OCI-LY7 (cell line): ENCODE measurements around the gene NRP1. TPM values are rescaled to one million over a fixed set of nuclear protein-coding genes. Genes with fewer than 3 reads are reported as not detected.
A peak's percentile ranks its signal among the peaks of the same experiment; 100 is the strongest.

ENCODE experiments used
- BruUV-seq: library from RNA; stranded (reverse); fragments of 400-500 nt; replicated peaks from 2 replicates; lab custom pipeline; 2021; lab: Mats Ljungman, UMichigan
- CTCF ChIA-PET: fragments of 300-600 bp; sonication (Branson Sonifier 250); formaldehyde crosslinking; loops from one replicate; lab custom pipeline; 2022; ENCODE audit warnings: antibody characterized with exemption; ENCODE audit not compliant: unreplicated experiment; lab: Charles Lee
- POLR2A ChIA-PET: fragments of 300-600 bp; sonication (Branson Sonifier 250); formaldehyde crosslinking; loops from one replicate; lab custom pipeline; 2022; ENCODE audit warnings: antibody characterized with exemption; lab: Charles Lee
- DNase-seq: peaks from one replicate; pipeline ENCODE4 v3.0.0-alpha.2; 2015; ENCODE audit warnings: low spot score
- H2AFZ ChIP-seq: fragments of 200-600 bp; sonication (generic), shearing (Covaris generic); 2 replicates; pipeline ENCODE4 v1.6.1; 2014; ENCODE audit warnings: mild to moderate bottlenecking, antibody characterized with exemption, low read length, moderate library complexity
- H3K27ac ChIP-seq: fragments of 200-600 bp; sonication (generic); 2 replicates; pipeline ENCODE4 v1.5.1; 2014; ENCODE audit warnings: mixed run types, low read depth, mild to moderate bottlenecking, moderate library complexity, low read length, inconsistent platforms; ENCODE audit not compliant: poor library complexity, severe bottlenecking
- H3K36me3 ChIP-seq: fragments of 200-600 bp; sonication (generic); 2 replicates; pipeline ENCODE4 v1.6.1; 2014; ENCODE audit warnings: mild to moderate bottlenecking, antibody characterized with exemption, low read length, moderate library complexity, mixed read lengths; ENCODE audit not compliant: insufficient read depth
- H3K4me1 ChIP-seq: fragments of 200-600 bp; sonication (generic); 2 replicates; pipeline ENCODE4 v1.5.1; 2014; ENCODE audit warnings: mild to moderate bottlenecking, low read length; ENCODE audit not compliant: insufficient read depth, poor library complexity, severe bottlenecking
- H3K4me2 ChIP-seq: fragments of 200-600 bp; sonication (generic); 2 replicates; pipeline ENCODE4 v1.6.1; 2014; ENCODE audit warnings: mild to moderate bottlenecking, low read length
- H3K4me3 ChIP-seq: fragments of 200-600 bp; sonication (generic); 2 replicates; pipeline ENCODE4 v1.5.1; 2014; ENCODE audit warnings: mild to moderate bottlenecking, low read depth, low read length; ENCODE audit not compliant: poor library complexity, severe bottlenecking
- H3K79me2 ChIP-seq: fragments of 200-600 bp; sonication (generic); 2 replicates; pipeline ENCODE4 v1.6.1; 2016; ENCODE audit warnings: low read depth, mild to moderate bottlenecking, low read length, moderate library complexity, mixed read lengths; ENCODE audit not compliant: insufficient read depth
- H3K9me2 ChIP-seq: fragments of 200-600 bp; sonication (generic); 2 replicates; pipeline ENCODE4 v1.6.1; 2016; ENCODE audit warnings: mild to moderate bottlenecking, low read length, mixed read lengths; ENCODE audit not compliant: insufficient read depth
- H3K9me3 ChIP-seq: fragments of 200-600 bp; sonication (generic); 2 replicates; pipeline ENCODE4 v1.6.1; 2014; ENCODE audit warnings: mild to moderate bottlenecking, mixed run types, low read length, mixed read lengths
- H4K20me1 ChIP-seq: fragments of 200-600 bp; sonication (generic); 2 replicates; pipeline ENCODE4 v1.6.1; 2014; ENCODE audit warnings: mild to moderate bottlenecking, antibody characterized with exemption, low read length, moderate library complexity, mixed read lengths; ENCODE audit not compliant: insufficient read depth
- EZH2phosphoT487 ChIP-seq: fragments of 200-600 bp; sonication (generic); IDR thresholded peaks from 2 replicates; pipeline ENCODE4 v1.6.1; 2018; ENCODE audit warnings: low read depth, borderline replicate concordance, mild to moderate bottlenecking, mixed run types, antibody characterized with exemption, low read length, moderate library complexity, mixed read lengths
- intact Hi-C: fragments of 100-400 bp; cut with micrococcal nuclease; formaldehyde crosslinking; loops from one replicate; pipeline ENCODE4 v1.10.0; 2022; ENCODE audit not compliant: unreplicated experiment
- total RNA-seq, 2 experiments: library from RNA; depleted of rRNA in 1 of 2; stranded (reverse); fragments of >200 nt in 1 of 2; shearing (Covaris generic) in 1 of 2; gene quantifications; 2 replicates each; pipeline ENCODE4 v1.2.3, GENCODE V29; 2014 to 2022
- TF ChIP-seq, protein P1 (sequence below): fragments of 200-600 bp; sonication (generic); conservative IDR thresholded peaks from 2 replicates; pipeline ENCODE4 v1.5.1; 2014; ENCODE audit warnings: mild to moderate bottlenecking, antibody characterized with exemption, low read length, moderate library complexity, mixed read lengths

NRP1 gene
- total RNA-seq, 2 experiments from 2014 or later, result not detected

DNA sequence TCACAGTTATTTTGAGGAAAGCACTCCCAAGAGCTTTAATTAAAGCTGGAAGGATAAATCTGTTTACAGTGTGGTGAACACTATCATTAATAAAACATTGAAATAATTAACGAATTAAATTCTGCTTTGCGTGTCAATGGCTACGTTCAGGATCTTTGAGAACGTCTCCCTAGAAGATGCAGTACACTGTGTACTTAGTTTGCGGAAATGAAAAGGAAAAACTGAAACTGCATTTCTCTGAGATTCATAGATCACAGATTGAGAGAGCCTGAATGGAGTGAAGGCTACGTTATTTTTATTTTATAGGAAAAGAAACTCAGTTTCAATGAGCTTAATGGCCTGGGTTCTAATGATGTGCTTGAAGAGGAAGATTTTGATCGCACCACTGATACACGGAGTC, 85.3 kb downstream of the NRP1 start:
- H3K79me2 ChIP-seq, result no peaks in the 10 kb centered on the region
- intact Hi-C loops, result no loop called here
- DNase-seq, result no peak
- H4K20me1 ChIP-seq, result no peaks in the 10 kb centered on the region
- no TSS peak for BruUV-seq
- H2AFZ ChIP-seq, result no peak overlapping the region
- H3K27ac ChIP-seq, result no peak overlapping the region
- CTCF ChIA-PET, result no interaction called here
- H3K9me2 ChIP-seq, result no peaks in the 10 kb centered on the region
- POLR2A ChIA-PET, result interaction anchor here (0.6 to 1.1 kb wide), 2 partner anchors 11 to 126 kb away, joined by 3 read pairs; no protein-coding TSS in a partner anchor
- H3K36me3 ChIP-seq, result no peaks in the 10 kb centered on the region
- H3K4me2 ChIP-seq, result no peak overlapping the region
- no peak for TF ChIP-seq EZH2phosphoT487
- TF ChIP-seq, protein P1, sequence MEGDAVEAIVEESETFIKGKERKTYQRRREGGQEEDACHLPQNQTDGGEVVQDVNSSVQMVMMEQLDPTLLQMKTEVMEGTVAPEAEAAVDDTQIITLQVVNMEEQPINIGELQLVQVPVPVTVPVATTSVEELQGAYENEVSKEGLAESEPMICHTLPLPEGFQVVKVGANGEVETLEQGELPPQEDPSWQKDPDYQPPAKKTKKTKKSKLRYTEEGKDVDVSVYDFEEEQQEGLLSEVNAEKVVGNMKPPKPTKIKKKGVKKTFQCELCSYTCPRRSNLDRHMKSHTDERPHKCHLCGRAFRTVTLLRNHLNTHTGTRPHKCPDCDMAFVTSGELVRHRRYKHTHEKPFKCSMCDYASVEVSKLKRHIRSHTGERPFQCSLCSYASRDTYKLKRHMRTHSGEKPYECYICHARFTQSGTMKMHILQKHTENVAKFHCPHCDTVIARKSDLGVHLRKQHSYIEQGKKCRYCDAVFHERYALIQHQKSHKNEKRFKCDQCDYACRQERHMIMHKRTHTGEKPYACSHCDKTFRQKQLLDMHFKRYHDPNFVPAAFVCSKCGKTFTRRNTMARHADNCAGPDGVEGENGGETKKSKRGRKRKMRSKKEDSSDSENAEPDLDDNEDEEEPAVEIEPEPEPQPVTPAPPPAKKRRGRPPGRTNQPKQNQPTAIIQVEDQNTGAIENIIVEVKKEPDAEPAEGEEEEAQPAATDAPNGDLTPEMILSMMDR, result no peak
- no peaks in the 10 kb centered on the region for H3K9me3 ChIP-seq
- H3K4me3 ChIP-seq, result no peak overlapping the region
- H3K4me1 ChIP-seq, result no peaks in the 10 kb centered on the region

DNA sequence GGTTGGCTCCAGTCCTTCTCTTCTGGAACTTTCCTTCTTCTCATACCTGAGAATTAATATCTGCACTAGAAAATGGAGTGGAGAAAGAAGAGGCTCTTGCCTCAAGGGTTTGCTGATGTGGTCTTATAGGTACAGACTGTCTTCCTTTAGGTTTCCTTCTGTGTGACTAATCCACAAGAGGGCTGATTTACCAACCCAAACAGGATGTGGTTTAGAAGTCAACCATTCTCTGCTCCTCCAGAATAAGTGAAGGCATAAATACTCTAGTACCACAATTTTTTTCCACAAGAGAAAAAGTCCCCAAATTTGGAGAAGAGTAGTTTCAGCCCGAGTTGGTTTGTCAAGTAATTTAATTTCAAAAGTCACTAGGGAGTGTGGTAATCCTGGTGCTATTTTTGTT, 85.8 kb downstream of the NRP1 start:
- Histone ChIP-seq H3K79me2 (no peaks in the 10 kb centered on the region), H3K36me3 (no peaks in the 10 kb centered on the region), H3K27ac (no peak overlapping the region), H2AFZ (no peak overlapping the region), H3K9me3 (no peaks in the 10 kb centered on the region), H3K4me3 (no peak overlapping the region), H3K4me1 (no peaks in the 10 kb centered on the region), H4K20me1 (no peaks in the 10 kb centered on the region), H3K4me2 (no peak overlapping the region), H3K9me2 (no peaks in the 10 kb centered on the region)
- TF ChIP-seq, protein P1, result no peak
- no peak for TF ChIP-seq EZH2phosphoT487
- intact Hi-C loops, result no loop called here
- no TSS peak for BruUV-seq
- ChIA-PET POLR2A (interaction anchor here (0.6 to 1.1 kb wide), 2 partner anchors 12 to 125 kb away, joined by 3 read pairs; no protein-coding TSS in a partner anchor), CTCF (no interaction called here)
- peak; percentile 3 for DNase-seq

DNA sequence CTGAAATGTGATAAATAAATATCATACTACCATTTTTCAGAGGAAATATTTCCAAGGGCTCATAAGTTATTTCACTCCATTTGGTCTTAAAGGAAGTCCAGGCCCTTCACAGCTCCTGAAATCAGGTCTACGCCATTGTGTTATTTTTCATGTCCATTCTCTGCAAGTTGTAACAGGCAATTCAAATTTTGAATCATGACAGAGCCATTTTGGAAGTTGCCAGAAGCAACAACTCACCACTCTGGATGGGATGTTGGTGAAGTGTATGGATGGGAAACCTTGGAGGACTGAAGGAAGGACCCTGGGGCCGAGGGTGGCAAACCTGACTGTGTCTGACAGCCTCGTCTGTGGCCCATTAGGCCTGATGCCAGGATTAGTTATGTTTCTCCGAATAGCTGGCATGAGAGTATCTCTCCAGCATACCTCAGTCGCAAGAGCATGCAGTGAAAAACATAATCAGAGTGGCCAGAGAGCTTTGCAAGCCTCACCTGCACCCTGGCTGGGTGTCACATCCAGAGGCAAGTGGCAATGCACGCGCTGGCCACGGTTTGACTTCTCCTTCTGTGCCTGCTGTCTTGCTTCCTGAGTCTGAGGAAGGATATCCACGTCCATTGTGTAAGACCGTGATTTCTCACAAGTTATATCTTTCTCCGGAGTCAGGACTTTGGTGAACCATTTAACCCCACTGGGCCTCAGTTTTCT, 87.1 kb downstream of the NRP1 start:
- Histone ChIP-seq H3K4me1 (no peaks in the 10 kb centered on the region), H3K9me3 (no peaks in the 10 kb centered on the region), H3K79me2 (no peaks in the 10 kb centered on the region), H3K27ac (no peak overlapping the region), H3K36me3 (no peaks in the 10 kb centered on the region), H3K9me2 (no peaks in the 10 kb centered on the region), H3K4me2 (no peak overlapping the region), H4K20me1 (no peaks in the 10 kb centered on the region), H3K4me3 (no peak overlapping the region), H2AFZ (no peak overlapping the region)
- ChIA-PET CTCF (no interaction called here), POLR2A (interaction anchor here (0.9 kb wide), 1 partner anchor 710 kb away, joined by 3 read pairs; no protein-coding TSS in a partner anchor)
- no peak for DNase-seq
- intact Hi-C loops, result no loop called here
- TF ChIP-seq, protein P1, result no peak
- TF ChIP-seq EZH2phosphoT487, result no peak
- BruUV-seq, result no TSS peak
